Measurements from ENCODE around the gene HGFAC.

HGFAC gene

GRCh38 chr4:3412257-3413020, 29.3 kb upstream of the HGFAC start:
- TF ChIP-seq, protein P1, sequence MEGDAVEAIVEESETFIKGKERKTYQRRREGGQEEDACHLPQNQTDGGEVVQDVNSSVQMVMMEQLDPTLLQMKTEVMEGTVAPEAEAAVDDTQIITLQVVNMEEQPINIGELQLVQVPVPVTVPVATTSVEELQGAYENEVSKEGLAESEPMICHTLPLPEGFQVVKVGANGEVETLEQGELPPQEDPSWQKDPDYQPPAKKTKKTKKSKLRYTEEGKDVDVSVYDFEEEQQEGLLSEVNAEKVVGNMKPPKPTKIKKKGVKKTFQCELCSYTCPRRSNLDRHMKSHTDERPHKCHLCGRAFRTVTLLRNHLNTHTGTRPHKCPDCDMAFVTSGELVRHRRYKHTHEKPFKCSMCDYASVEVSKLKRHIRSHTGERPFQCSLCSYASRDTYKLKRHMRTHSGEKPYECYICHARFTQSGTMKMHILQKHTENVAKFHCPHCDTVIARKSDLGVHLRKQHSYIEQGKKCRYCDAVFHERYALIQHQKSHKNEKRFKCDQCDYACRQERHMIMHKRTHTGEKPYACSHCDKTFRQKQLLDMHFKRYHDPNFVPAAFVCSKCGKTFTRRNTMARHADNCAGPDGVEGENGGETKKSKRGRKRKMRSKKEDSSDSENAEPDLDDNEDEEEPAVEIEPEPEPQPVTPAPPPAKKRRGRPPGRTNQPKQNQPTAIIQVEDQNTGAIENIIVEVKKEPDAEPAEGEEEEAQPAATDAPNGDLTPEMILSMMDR (IDR thresholded peaks at IDR 0.05; ENCODE audit: low read depth, low read length) = no peak
- H3K4me3 ChIP-seq (ENCODE audit: low read depth, low read length) = no peak overlapping the region

DNA sequence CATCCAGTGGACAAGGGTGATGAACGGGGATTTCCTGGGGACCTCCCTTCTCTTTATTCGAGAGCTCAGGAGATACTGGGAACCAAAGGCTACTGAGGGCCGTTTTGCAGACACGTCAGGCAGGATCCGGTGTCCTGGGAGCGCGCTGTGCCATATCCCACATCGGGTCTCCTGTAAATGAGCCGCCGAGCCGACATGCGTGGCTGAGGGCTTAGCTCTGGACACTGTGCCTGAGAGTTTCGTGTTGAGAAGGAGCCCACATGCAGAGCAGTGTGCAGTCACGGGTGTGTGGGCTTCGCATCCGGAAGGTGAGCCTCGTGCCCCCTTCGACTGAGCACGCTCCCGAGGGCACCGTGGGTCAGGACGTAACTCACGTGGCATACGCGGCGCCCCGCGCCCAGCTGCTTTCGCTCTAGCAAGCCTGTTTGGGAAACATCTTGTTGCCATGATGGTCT, 28.5 kb upstream of the HGFAC start:
- H3K4me3 ChIP-seq (ENCODE audit: low read depth, low read length) = no peak overlapping the region
- TF ChIP-seq, protein P1 (IDR thresholded peaks at IDR 0.05; ENCODE audit: low read depth, low read length) = no peak

- H3K4me3 ChIP-seq (ENCODE audit: low read depth, low read length) = no peak overlapping the region
- TF ChIP-seq, protein P1 (IDR thresholded peaks at IDR 0.05; ENCODE audit: low read depth, low read length) = no peak
Measured at GRCh38 chr4:3413675-3414420, 27.9 kb upstream of the HGFAC start.

DNA sequence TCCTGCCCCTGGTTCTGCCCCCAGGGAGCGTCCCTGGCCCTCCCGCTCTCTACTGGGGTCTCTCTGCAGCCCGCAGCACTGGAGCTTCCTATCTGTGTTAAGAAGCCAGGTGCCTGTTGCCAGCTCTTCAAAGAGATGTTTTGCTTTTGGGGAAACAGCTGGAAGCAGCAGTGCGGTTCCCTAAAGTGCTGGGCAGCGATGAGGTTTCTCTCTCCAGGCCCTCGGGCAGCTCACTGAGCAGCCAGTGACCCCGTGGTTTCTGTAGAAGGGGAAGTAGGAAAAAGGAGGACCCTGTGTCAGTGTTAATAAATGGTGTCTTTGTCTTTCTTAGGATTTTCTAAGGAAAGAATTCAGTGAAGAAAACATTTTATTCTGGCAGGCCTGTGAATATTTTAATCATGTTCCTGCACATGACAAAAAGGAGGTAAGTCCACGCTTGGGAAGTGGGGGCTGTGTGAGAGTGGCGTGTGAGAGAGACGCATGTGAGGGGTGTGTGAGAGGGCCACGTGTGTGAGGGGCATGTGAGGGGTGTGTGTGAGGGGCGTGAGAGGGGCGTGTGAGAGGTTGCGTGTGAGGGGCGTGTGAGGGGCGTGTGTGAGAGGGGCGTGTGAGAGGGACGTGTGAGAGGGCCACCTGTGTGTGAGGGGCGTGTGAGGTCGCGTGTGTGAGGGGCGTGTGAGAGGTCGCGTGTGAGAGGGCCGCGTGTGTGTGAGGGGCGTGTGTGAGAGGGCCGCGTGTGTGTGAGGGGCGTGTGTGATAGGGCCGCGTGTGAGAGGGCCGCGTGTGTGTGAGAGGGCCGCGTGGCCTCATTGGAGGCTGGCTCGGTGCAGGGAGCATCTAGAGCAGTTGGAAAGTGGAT, 27.1 kb upstream of the HGFAC start:
- no peak overlapping the region for H3K4me3 ChIP-seq (ENCODE audit: low read depth, low read length)

GRCh38 chr4:3415471-3416141, 26.2 kb upstream of the HGFAC start:
- H3K4me3 ChIP-seq (ENCODE audit: low read depth, low read length) = no peak overlapping the region
- TF ChIP-seq, protein P1 (IDR thresholded peaks at IDR 0.05; ENCODE audit: low read depth, low read length) = no peak

More for the DNA sequence above, 27.1 kb upstream of the HGFAC start:
- TF ChIP-seq, protein P1 (IDR thresholded peaks at IDR 0.05; ENCODE audit: low read depth, low read length) = no peak

DNA sequence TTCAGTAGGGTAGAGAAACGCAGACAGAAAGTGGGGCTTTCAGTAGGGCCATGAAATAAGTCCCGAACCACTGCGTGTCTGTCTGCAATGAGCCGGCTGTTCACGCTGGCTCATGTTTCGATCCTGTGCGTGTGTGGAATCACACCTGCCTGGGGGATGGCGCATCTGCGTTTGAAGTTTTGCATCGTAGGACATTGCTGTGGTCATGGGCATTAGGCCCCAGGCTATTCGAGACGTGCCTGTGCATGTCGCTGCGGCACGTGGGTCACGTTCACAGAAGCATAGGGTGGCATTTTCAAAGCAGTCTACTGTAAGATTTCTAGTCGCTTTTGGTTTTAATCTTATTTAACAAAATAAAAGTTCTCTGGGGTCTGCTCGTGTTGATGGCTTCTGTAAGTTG, 25.5 kb upstream of the HGFAC start:
- H3K4me3 ChIP-seq (ENCODE audit: low read depth, low read length) = no peak overlapping the region
- TF ChIP-seq, protein P1 (IDR thresholded peaks at IDR 0.05; ENCODE audit: low read depth, low read length) = no peak

Measured in WI38 (cell line).